ENCODE data around the gene PIK3AP1. TPM values are rescaled to one million over a fixed set of nuclear protein-coding genes. Genes with fewer than 3 reads are reported as not detected.

Gene PIK3AP1
- total RNA-seq, 1 experiment from 2014 or later = 1.7 TPM

GRCh38 chr10:96568402-96568801 is 151.9 kb downstream of the PIK3AP1 start:
- Histone ChIP-seq H3F3A (ENCODE audit: insufficient read depth, low read depth) (no peaks in the 10 kb centered on the region), H3K79me2 (ENCODE audit: low read depth) (peaks cover 54% of the 10 kb centered on the region), H3K27me3 (ENCODE audit: insufficient read depth, low read depth) (no peaks in the 10 kb centered on the region), H3K36me3 (ENCODE audit: low read depth) (no peaks in the 10 kb centered on the region), H3K4me3 (no peak overlapping the region), H3K9me2 (ENCODE audit: insufficient read depth) (no peaks in the 10 kb centered on the region), H3K4me1 (replicated peaks; ENCODE audit: insufficient read depth) (no peaks in the 10 kb centered on the region), H3K27ac (no peak overlapping the region), H2AFZ (no peak overlapping the region), H3K4me2 (no peak overlapping the region), H4K20me1 (ENCODE audit: insufficient read depth) (peaks cover 63% of the 10 kb centered on the region), H3K9me3 (ENCODE audit: insufficient read depth, low read depth) (no peaks in the 10 kb centered on the region)
- intact Hi-C loops (cut with micrococcal nuclease; ENCODE audit: unreplicated experiment) = no loop called here
- no TSS peak for BruUV-seq (replicated peaks)
- POLR2A ChIA-PET (ENCODE audit: unreplicated experiment) = no interaction called here
- CTCF ChIA-PET = no interaction called here
- no peak for DNase-seq
- TF ChIP-seq EZH2 (IDR thresholded peaks at IDR 0.05; ENCODE audit: low read depth) (no peak), CTCF (conservative IDR thresholded peaks at IDR 0.05) (no peak)

- H3K27me3 ChIP-seq (ENCODE audit: insufficient read depth, low read depth) = no peaks in the 10 kb centered on the region
- no peak overlapping the region for H3K27ac ChIP-seq
- H3K9me3 ChIP-seq (ENCODE audit: insufficient read depth, low read depth) = no peaks in the 10 kb centered on the region
- H3K4me1 ChIP-seq (replicated peaks; ENCODE audit: insufficient read depth) = no peaks in the 10 kb centered on the region
- ChIA-PET POLR2A (ENCODE audit: unreplicated experiment) (no interaction called here), CTCF (no interaction called here)
- no peaks in the 10 kb centered on the region for H3K9me2 ChIP-seq (ENCODE audit: insufficient read depth)
- peaks cover 43% of the 10 kb centered on the region for H4K20me1 ChIP-seq (ENCODE audit: insufficient read depth)
- no peaks in the 10 kb centered on the region for H3K36me3 ChIP-seq (ENCODE audit: low read depth)
- H3K4me2 ChIP-seq = no peak overlapping the region
- H3K79me2 ChIP-seq (ENCODE audit: low read depth) = peaks cover 30% of the 10 kb centered on the region
- no peak for DNase-seq
- TF ChIP-seq CTCF (conservative IDR thresholded peaks at IDR 0.05) (no peak), EZH2 (IDR thresholded peaks at IDR 0.05; ENCODE audit: low read depth) (no peak)
- no peaks in the 10 kb centered on the region for H3F3A ChIP-seq (ENCODE audit: insufficient read depth, low read depth)
- no peak overlapping the region for H3K4me3 ChIP-seq
- H2AFZ ChIP-seq = no peak overlapping the region
- no TSS peak for BruUV-seq (replicated peaks)
- intact Hi-C loops (cut with micrococcal nuclease; ENCODE audit: unreplicated experiment) = no loop called here
These were observed 154.5 kb downstream of the PIK3AP1 start for GRCh38 chr10:96565774-96566173.

- no peaks in the 10 kb centered on the region for H3K79me2 ChIP-seq (ENCODE audit: low read depth)
- intact Hi-C loops (cut with micrococcal nuclease; ENCODE audit: unreplicated experiment) = no loop called here
- no peak overlapping the region for H3K4me2 ChIP-seq
- no peak overlapping the region for H2AFZ ChIP-seq
- ChIA-PET POLR2A (ENCODE audit: unreplicated experiment) (no interaction called here), CTCF (no interaction called here)
- H4K20me1 ChIP-seq (ENCODE audit: insufficient read depth) = peaks cover 13% of the 10 kb centered on the region
- H3K4me1 ChIP-seq (replicated peaks; ENCODE audit: insufficient read depth) = no peaks in the 10 kb centered on the region
- no peaks in the 10 kb centered on the region for H3F3A ChIP-seq (ENCODE audit: insufficient read depth, low read depth)
- H3K27ac ChIP-seq = no peak overlapping the region
- H3K9me3 ChIP-seq (ENCODE audit: insufficient read depth, low read depth) = no peaks in the 10 kb centered on the region
- BruUV-seq (replicated peaks) = no TSS peak
- no peak for DNase-seq
- no peaks in the 10 kb centered on the region for H3K27me3 ChIP-seq (ENCODE audit: insufficient read depth, low read depth)
- H3K4me3 ChIP-seq = no peak overlapping the region
- TF ChIP-seq CTCF (conservative IDR thresholded peaks at IDR 0.05) = no peak
- H3K9me2 ChIP-seq (ENCODE audit: insufficient read depth) = no peaks in the 10 kb centered on the region
- H3K36me3 ChIP-seq (ENCODE audit: low read depth) = no peaks in the 10 kb centered on the region
These were observed 159.1 kb downstream of the PIK3AP1 start for GRCh38 chr10:96560966-96561887.
